Measurements from ENCODE around the gene CREB5.

The CREB5 gene

GRCh38 chr7:28685644-28686417 is 273.5 kb downstream of the CREB5 start:
- TF ChIP-seq CTCF (IDR thresholded peaks at IDR 0.05; ENCODE audit: low read depth, low read length, missing control alignments) = no peak
- no peak overlapping the region for H3K4me3 ChIP-seq (ENCODE audit: low read depth, low read length)
- no peak for DNase-seq (ENCODE audit: low read depth)

- H3K4me3 ChIP-seq (ENCODE audit: low read depth, low read length) = no peak overlapping the region
- no peak for TF ChIP-seq CTCF (IDR thresholded peaks at IDR 0.05; ENCODE audit: low read depth, low read length, missing control alignments)
- DNase-seq (ENCODE audit: low read depth) = no peak
Observed at GRCh38 chr7:28686418-28686800, 274.1 kb downstream of the CREB5 start.

GRCh38 chr7:28687537-28687936 is 275.2 kb downstream of the CREB5 start:
- no peak for TF ChIP-seq CTCF (IDR thresholded peaks at IDR 0.05; ENCODE audit: low read depth, low read length, missing control alignments)
- DNase-seq (ENCODE audit: low read depth) = no peak
- H3K4me3 ChIP-seq (ENCODE audit: low read depth, low read length) = no peak overlapping the region

- no peak overlapping the region for H3K4me3 ChIP-seq (ENCODE audit: low read depth, low read length)
- DNase-seq (ENCODE audit: low read depth) = no peak
- TF ChIP-seq CTCF (IDR thresholded peaks at IDR 0.05; ENCODE audit: low read depth, low read length, missing control alignments) = no peak
Observed at GRCh38 chr7:28688174-28688573, 275.9 kb downstream of the CREB5 start.

- no peak overlapping the region for H3K4me3 ChIP-seq (ENCODE audit: low read depth, low read length)
- no peak for TF ChIP-seq CTCF (IDR thresholded peaks at IDR 0.05; ENCODE audit: low read depth, low read length, missing control alignments)
- no peak for DNase-seq (ENCODE audit: low read depth)
Observed at GRCh38 chr7:28688651-28689050, 276.3 kb downstream of the CREB5 start.

GRCh38 chr7:28695300-28696295 is 283.3 kb downstream of the CREB5 start:
- no peak for TF ChIP-seq CTCF (IDR thresholded peaks at IDR 0.05; ENCODE audit: low read depth, low read length, missing control alignments)
- H3K4me3 ChIP-seq (ENCODE audit: low read depth, low read length) = no peak overlapping the region
- DNase-seq (ENCODE audit: low read depth) = no peak
